ENCODE data around the gene SLC4A2.
A peak's percentile ranks its signal among the peaks of the same experiment; 100 is the strongest.

DNA sequence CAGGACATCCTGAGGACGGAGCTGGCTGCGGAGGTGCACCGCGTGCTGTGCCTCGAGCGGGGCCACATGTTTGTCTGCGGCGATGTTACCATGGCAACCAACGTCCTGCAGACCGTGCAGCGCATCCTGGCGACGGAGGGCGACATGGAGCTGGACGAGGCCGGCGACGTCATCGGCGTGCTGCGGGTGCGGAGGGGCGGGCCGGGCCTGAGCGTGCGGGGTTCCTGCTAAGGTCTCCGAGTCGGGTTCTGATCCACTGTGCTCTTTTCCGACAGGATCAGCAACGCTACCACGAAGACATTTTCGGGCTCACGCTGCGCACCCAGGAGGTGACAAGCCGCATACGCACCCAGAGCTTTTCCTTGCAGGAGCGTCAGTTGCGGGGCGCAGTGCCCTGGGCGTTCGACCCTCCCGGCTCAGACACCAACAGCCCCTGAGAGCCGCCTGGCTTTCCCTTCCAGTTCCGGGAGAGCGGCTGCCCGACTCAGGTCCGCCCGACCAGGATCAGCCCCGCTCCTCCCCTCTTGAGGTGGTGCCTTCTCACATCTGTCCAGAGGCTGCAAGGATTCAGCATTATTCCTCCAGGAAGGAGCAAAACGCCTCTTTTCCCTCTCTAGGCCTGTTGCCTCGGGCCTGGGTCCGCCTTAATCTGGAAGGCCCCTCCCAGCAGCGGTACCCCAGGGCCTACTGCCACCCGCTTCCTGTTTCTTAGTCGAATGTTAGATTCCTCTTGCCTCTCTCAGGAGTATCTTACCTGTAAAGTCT, 45.5 kb upstream of the SLC4A2 start:
- TF ChIP-seq, protein P1, sequence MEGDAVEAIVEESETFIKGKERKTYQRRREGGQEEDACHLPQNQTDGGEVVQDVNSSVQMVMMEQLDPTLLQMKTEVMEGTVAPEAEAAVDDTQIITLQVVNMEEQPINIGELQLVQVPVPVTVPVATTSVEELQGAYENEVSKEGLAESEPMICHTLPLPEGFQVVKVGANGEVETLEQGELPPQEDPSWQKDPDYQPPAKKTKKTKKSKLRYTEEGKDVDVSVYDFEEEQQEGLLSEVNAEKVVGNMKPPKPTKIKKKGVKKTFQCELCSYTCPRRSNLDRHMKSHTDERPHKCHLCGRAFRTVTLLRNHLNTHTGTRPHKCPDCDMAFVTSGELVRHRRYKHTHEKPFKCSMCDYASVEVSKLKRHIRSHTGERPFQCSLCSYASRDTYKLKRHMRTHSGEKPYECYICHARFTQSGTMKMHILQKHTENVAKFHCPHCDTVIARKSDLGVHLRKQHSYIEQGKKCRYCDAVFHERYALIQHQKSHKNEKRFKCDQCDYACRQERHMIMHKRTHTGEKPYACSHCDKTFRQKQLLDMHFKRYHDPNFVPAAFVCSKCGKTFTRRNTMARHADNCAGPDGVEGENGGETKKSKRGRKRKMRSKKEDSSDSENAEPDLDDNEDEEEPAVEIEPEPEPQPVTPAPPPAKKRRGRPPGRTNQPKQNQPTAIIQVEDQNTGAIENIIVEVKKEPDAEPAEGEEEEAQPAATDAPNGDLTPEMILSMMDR (IDR thresholded peaks at IDR 0.05), result peak in 2 of 5 experiments; percentile 6 to 9
- TF ChIP-seq EP300 (IDR thresholded peaks at IDR 0.05) (no peak), POLR2A (IDR thresholded peaks at IDR 0.05) (no peak)

Data from tibial nerve (tissue), 4 donors.